Duodenal mucosa (tissue), 2 donors: ENCODE data around the gene TMCC3.
"Not testable (repeated sequence)": the region's sequence is repeated elsewhere in the genome, so short reads cannot be mapped to it uniquely, and the experiment has no call there.

Experiments used
- H3K27ac ChIP-seq: one replicate; pipeline ENCODE4 v1.7.0; 2013; ENCODE audit warnings: low read depth, low read length
- H3K27me3 ChIP-seq, 2 donors: one replicate each; pipeline ENCODE4 v1.7.0; 2013; ENCODE audit warnings: low read length in 2 of 2, control low read depth in 1 of 2; ENCODE audit not compliant: insufficient read depth in 2 of 2, control insufficient read depth in 1 of 2
- H3K36me3 ChIP-seq, 2 donors: one replicate each; pipeline ENCODE4 v1.7.0; 2013; ENCODE audit warnings: low read length in 2 of 2, control low read depth in 1 of 2; ENCODE audit not compliant: insufficient read depth in 2 of 2, control insufficient read depth in 1 of 2
- H3K4me1 ChIP-seq, 2 donors: one replicate each; pipeline ENCODE4 v1.7.0; 2013; ENCODE audit warnings: low read length in 2 of 2, control low read depth in 1 of 2; ENCODE audit not compliant: insufficient read depth in 2 of 2, control insufficient read depth in 1 of 2
- H3K4me3 ChIP-seq, 2 donors: one replicate each; pipeline ENCODE4 v1.7.0; 2013; ENCODE audit warnings: low read length in 2 of 2, low read depth in 1 of 2
- H3K9ac ChIP-seq, 2 donors: one replicate each; pipeline ENCODE4 v1.7.0; 2013; ENCODE audit warnings: low read length in 2 of 2, low read depth in 1 of 2
- H3K9me3 ChIP-seq, 2 donors: one replicate each; pipeline ENCODE4 v1.7.0; 2013; ENCODE audit warnings: low read length in 2 of 2, control low read depth in 1 of 2; ENCODE audit not compliant: control insufficient read depth in 1 of 2

The TMCC3 gene

GRCh38 chr12:94592723-94593122 lies 57.6 kb downstream of the TMCC3 start:
- H3K4me3 ChIP-seq, H3K36me3 ChIP-seq, H3K27ac ChIP-seq, H3K9ac ChIP-seq, H3K27me3 ChIP-seq, H3K9me3 ChIP-seq: not testable (repeated sequence)
- peaks cover 17 to 23% of the 10 kb centered on the region in 2 donors for H3K4me1 ChIP-seq

GRCh38 chr12:94592080-94592479 lies 58.3 kb downstream of the TMCC3 start:
- peaks cover 23 to 29% of the 10 kb centered on the region in 2 donors for H3K4me1 ChIP-seq
- H3K9ac ChIP-seq = no peak overlapping the region
- H3K36me3 ChIP-seq = no peaks in the 10 kb centered on the region
- no peaks in the 10 kb centered on the region for H3K27me3 ChIP-seq
- no peak overlapping the region for H3K27ac ChIP-seq
- no peak overlapping the region for H3K4me3 ChIP-seq
- H3K9me3 ChIP-seq = no peaks in the 10 kb centered on the region

GRCh38 chr12:94590428-94590827 lies 59.9 kb downstream of the TMCC3 start:
- Histone ChIP-seq H3K27ac (no peak overlapping the region), H3K4me1 (peaks cover 32 to 38% of the 10 kb centered on the region in 2 donors), H3K4me3 (no peak overlapping the region), H3K9ac (no peak overlapping the region), H3K9me3 (no peaks in the 10 kb centered on the region), H3K27me3 (no peaks in the 10 kb centered on the region), H3K36me3 (no peaks in the 10 kb centered on the region)

- Histone ChIP-seq H3K9ac (no peak overlapping the region), H3K4me3 (no peak overlapping the region), H3K9me3 (no peaks in the 10 kb centered on the region), H3K4me1 (peaks cover 31% of the 10 kb centered on the region in 2 donors), H3K27me3 (no peaks in the 10 kb centered on the region), H3K27ac (no peak overlapping the region), H3K36me3 (no peaks in the 10 kb centered on the region)
Measured at GRCh38 chr12:94589591-94590001, 60.8 kb downstream of the TMCC3 start.

GRCh38 chr12:94588346-94588745 lies 62.0 kb downstream of the TMCC3 start:
- H3K9ac ChIP-seq = no peak overlapping the region
- H3K36me3 ChIP-seq = no peaks in the 10 kb centered on the region
- no peaks in the 10 kb centered on the region for H3K27me3 ChIP-seq
- no peak overlapping the region for H3K4me3 ChIP-seq
- H3K4me1 ChIP-seq = peaks cover 29 to 30% of the 10 kb centered on the region in 2 donors
- H3K9me3 ChIP-seq = no peaks in the 10 kb centered on the region
- H3K27ac ChIP-seq = no peak overlapping the region

- H3K36me3 ChIP-seq = no peaks in the 10 kb centered on the region
- H3K27ac ChIP-seq = no peak overlapping the region
- no peaks in the 10 kb centered on the region for H3K27me3 ChIP-seq
- H3K9ac ChIP-seq = peak overlapping the region in 1 of 2 donors; percentile 28
- H3K4me1 ChIP-seq = peaks cover 29 to 30% of the 10 kb centered on the region in 2 donors
- peak overlapping the region; percentile 28 to 44 for H3K4me3 ChIP-seq
- no peaks in the 10 kb centered on the region for H3K9me3 ChIP-seq
Measured at GRCh38 chr12:94587266-94588241, 62.8 kb downstream of the TMCC3 start.

- Histone ChIP-seq H3K9ac (peak overlapping the region in 1 of 2 donors; percentile 28), H3K4me3 (peak overlapping the region; percentile 28 to 44), H3K27me3 (no peaks in the 10 kb centered on the region), H3K9me3 (no peaks in the 10 kb centered on the region), H3K4me1 (peaks cover 29 to 30% of the 10 kb centered on the region in 2 donors), H3K27ac (no peak overlapping the region), H3K36me3 (peaks cover 0 to 6% of the 10 kb centered on the region in 2 donors)
Measured at GRCh38 chr12:94586589-94587259, 63.6 kb downstream of the TMCC3 start.

- Histone ChIP-seq H3K36me3 (peaks cover 0 to 14% of the 10 kb centered on the region in 2 donors), H3K27me3 (no peaks in the 10 kb centered on the region), H3K4me1 (peaks cover 29 to 30% of the 10 kb centered on the region in 2 donors), H3K9ac (no peak overlapping the region), H3K4me3 (no peak overlapping the region), H3K9me3 (no peaks in the 10 kb centered on the region), H3K27ac (no peak overlapping the region)
Measured at GRCh38 chr12:94585626-94586025, 64.7 kb downstream of the TMCC3 start.

GRCh38 chr12:94584377-94584776 lies 66.0 kb downstream of the TMCC3 start:
- H3K27ac ChIP-seq = no peak overlapping the region
- peaks cover 29 to 30% of the 10 kb centered on the region in 2 donors for H3K4me1 ChIP-seq
- H3K9ac ChIP-seq = no peak overlapping the region
- H3K4me3 ChIP-seq = no peak overlapping the region
- H3K9me3 ChIP-seq = no peaks in the 10 kb centered on the region
- peaks cover 0 to 18% of the 10 kb centered on the region in 2 donors for H3K36me3 ChIP-seq
- H3K27me3 ChIP-seq = no peaks in the 10 kb centered on the region

- Histone ChIP-seq H3K9me3 (no peaks in the 10 kb centered on the region), H3K4me3 (no peak overlapping the region), H3K36me3 (peaks cover under 1 to 22% of the 10 kb centered on the region in 2 donors), H3K27ac (no peak overlapping the region), H3K4me1 (peaks cover 15 to 21% of the 10 kb centered on the region in 2 donors), H3K27me3 (no peaks in the 10 kb centered on the region), H3K9ac (no peak overlapping the region)
Measured at GRCh38 chr12:94582591-94582990, 67.8 kb downstream of the TMCC3 start.
